Stimulated activated CD8-positive, alpha-beta memory T cell treated with anti-CD3 and anti-CD28 coated beads, Interleukin-4, amount 100 ng/mL, for 1 hour (primary cell): ENCODE results near the gene TOP3A.

Experiments
- DNase-seq, 2 donors: peaks; one replicate each; pipeline ENCODE4 v3.0.0-alpha.2; 2020; ENCODE audit warnings: low read depth in 2 of 2, low spot score in 1 of 2

TOP3A gene

DNA sequence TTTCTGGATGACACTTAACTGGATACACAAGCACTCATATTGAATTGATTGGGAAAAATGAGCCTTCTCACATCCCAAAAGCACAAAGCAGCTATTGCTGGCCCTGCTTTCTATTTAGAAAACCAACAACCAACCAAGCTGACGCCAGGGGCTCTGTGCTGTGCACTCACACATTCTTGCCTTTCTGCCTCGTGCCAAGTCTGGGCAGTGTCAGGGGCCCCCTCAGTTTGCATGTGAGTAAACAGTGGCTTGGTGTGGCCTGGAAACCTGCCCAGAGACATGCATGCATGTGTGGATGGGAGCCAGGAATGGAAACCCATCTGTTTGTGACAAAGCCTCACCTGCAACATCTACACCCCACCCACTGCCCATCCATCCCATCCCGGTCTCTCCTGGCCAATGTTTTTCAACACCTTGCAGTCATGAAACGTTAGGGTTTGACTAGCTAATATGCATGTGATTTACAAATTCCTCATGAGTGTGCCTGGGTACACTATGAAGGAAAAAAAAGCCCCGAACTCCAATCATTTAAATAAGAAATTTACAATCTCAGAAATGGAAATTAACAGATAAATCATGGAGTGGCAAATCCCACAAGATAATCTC lies 33.9 kb downstream of the TOP3A start:
- no peak for DNase-seq

- no peak for DNase-seq
Observed at GRCh38 chr17:18280249-18280648, 34.5 kb downstream of the TOP3A start.

DNA sequence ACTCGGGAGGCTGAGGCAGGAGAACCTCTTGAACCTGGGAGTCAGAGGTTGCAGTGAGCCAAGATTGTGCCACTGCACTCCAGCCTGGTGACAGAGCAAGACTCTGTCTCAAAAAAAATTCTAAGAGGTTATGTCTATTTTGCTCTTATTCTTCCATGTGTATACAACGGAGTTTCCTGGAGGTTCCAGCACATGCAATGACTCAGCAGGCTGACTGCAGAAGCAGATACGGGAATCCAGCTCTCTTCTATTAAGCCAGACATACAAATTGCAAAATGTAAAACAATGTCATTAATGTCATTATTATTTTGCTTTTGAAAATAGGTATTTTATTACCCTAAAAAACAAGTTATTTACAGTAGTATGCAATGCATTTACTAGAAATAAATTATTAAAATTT lies 35.9 kb downstream of the TOP3A start:
- DNase-seq, result no peak

GRCh38 chr17:18277076-18277475 lies 37.7 kb downstream of the TOP3A start:
- DNase-seq, result no peak

DNA sequence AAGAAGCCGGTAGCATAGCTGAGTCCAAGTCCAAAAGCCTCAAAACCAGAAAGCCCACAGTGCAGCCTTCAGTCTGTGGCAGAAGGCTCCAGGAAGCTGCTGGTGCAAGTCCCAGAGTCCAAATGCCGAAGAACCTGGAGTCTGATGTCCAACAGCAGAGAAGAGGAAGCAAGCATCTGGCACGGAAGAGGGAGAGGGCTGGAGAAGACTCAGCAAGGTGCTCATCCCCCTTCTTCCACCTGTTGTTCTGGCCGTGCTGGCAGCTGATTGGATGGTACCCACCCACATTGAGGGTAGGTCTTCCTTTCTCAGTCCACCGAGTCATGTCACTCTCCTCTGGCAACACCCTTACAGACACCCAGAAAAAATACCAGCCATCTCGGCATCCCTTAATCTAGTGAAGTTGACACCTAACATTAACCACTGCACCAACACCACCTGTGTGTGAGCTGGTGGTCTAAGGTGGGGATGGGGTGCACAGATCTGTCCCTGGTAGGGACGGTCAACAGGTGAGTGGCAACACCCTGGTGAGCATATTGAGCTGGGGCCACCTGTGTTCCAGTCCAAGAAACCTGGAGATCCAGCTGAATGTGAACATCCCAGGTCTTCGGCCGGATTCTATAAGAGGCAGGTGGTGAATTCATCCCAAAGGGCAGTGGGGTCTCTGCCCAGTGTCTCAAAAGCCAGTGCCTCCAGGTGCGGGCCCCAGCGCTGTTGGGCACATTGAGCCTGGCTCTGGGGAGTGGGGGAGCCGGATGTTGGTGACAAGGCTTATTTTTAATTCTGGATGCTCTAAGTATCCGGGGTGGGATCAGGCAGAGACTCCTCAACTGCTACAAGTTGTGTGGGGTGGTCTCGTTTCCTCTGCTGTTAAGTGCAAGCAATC lies 44.5 kb downstream of the TOP3A start:
- DNase-seq, result no peak

GRCh38 chr17:18267927-18268711 lies 46.7 kb downstream of the TOP3A start:
- no peak for DNase-seq

DNA sequence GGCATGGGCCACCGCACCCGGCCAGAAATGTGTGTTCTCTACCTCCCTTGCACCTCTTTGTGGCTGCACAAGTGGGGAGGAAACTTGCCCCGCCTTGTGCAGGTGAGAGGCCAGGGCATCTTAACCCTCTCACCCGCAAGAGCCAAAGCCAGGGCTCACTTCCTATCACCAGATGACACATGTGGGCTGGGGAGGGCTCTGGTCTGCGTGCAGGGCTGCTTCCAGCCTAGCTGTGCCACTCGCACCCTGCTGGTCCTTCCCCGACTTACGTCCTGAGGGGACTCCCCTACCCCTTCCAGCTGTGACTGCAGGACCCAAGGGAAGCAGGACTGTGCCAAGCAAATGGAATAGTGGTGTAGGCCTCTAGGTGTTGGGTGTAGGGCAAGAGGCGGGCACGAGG lies 47.4 kb downstream of the TOP3A start:
- no peak for DNase-seq

DNA sequence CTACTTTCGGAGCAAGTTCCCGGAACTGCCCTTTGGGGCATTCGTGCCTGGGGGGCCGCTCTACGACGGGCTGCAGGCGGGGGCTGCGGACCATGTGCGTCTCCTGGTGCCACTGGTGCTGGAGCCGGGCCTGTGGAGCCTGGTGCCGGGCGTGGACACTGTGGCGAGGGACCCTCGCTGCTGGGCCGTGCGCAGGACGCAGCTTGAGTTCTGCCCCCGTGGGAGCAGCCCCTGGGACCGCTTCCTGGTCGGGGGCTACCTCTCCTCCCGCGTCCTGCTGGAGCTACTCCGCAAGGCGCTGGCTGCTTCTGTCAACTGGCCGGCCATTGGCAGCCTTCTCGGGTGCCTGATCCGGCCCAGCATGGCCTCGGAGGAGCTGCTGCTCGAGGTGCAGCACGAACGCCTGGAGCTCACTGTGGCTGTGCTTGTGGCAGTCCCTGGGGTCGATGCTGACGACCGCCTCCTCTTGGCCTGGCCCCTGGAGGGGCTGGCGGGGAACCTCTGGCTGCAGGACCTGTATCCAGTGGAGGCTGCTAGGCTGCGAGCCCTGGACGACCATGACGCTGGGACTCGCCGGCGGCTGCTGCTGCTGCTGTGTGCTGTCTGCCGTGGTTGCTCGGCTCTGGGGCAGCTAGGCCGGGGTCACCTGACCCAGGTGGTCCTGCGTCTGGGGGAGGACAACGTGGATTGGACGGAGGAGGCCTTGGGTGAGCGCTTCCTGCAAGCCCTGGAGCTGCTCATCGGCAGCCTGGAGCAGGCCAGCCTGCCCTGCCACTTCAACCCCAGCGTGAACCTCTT lies 50.7 kb downstream of the TOP3A start:
- no peak for DNase-seq

DNA sequence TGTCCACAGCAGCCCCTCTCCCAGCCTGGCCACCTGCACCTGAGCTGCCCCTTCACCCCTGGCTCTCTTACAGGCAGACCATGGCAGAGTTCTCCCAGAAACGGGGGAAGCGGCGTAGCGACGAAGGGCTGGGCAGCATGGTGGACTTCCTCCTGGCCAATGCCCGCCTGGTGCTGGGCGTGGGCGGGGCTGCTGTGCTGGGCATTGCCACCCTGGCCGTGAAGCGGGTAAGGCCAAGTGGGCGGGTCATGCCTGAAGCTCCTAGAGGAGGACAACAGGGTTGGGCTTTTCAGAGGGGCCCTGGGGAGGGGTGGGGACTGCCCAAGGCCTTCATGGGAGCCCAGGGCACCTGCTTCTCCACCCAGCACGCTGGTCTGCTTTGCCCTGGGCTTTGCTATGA lies 52.2 kb downstream of the TOP3A start:
- no peak for DNase-seq

DNA sequence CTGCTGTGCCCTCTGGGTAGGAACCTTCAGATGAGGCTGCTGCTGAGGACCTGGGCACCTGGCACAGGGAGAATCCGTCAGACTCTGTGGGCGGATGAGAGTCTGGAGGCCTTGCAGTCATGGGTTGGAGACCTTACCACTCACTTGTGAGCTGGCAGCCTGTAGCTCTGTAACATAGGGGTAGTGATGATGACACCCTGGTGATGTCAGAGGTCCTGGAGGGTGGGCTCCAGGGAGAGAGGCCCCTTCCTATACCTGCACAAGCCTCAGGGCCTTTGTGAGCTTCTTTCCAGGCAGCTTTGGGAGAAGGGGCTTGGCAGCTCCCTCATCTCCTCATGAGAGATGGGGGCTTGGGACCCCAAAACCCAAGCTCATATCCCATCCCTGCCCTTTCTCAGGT lies 52.7 kb downstream of the TOP3A start:
- DNase-seq, result no peak

DNA sequence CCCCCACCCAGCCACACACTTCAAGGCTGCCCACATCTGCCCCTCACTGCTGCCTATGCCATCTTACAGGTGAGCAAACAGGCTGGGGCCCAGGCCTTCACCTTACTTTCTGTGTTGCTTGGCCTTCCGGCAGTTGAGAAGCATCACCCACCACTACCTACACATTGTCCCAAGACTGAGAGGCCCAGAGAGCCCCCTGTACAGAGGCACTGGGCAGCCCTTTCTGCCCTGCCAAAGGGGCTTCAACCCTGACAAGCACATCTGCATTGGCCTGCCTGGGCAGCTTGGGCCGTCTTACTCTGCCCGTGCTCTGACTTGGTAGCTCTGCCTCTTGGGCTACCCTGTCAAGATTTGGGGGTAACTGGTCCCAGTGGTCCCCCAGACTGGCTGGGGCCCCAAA lies 53.1 kb downstream of the TOP3A start:
- DNase-seq, result no peak

DNA sequence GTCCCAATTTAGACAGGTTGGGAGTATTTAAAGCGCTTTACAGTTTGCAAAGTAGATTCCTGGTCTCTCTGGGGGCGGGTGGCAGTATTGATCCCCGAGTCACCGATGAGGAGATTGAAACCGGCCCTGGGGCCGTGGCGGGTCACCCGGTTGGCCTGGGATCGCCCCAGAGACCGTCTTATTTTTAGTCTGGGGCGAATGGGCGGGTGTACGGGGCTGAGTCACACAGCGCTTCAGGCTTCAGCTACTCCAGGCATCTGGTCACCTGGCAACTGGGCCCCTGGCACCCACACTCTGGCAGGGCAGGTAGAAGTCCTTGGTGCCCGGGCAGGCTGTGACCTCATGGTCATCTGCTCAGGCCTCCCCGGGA lies 53.7 kb downstream of the TOP3A start:
- DNase-seq, result no peak

DNA sequence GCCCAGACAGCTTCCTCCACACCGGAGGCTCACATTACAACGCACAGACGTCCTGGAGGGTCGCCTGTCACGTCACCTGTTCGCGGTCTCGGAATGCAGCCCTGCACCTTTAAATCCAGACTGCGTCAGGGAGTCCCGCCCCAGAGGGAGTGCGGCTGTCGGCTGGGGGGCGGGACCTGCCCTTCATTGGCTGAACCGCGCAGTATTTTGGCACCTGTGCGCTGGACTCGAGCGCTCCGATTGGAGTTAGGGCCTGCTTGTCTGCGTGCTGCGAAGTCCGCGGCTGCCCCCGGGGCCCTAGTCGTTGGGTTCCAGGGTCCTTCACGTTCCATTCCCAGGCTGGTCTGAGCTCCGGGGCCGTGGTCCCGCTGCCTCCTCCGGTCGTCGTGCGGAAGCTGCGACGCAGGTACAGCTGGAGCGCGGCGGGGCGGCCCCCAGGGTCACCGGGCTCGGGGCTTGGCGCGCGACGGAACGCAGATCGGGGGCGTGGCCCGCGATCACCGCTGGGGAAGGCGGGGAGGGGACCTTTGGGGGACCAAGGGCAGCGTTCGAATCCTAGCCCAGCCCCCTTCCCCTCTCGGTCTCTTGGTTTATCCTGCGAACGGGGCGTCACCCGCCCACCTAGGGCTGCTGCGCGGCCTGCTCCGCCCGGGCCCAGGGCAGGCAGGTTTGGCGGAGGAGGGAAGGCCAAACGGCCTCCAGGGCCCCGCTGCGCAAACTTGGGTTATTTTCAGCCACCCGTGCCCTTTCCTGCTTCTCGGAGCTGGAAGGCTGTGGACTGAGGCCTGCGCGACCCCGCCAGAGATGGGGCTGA lies 54.3 kb downstream of the TOP3A start, which contains the start of gene MIEF2:
Gene MIEF2 (plus strand): TSS at position 331 of the 814 bp plus-strand sequence. CDS start 2,059 bp downstream, outside the sequence.
- DNase-seq, result peak; percentile 81 to 84

DNA sequence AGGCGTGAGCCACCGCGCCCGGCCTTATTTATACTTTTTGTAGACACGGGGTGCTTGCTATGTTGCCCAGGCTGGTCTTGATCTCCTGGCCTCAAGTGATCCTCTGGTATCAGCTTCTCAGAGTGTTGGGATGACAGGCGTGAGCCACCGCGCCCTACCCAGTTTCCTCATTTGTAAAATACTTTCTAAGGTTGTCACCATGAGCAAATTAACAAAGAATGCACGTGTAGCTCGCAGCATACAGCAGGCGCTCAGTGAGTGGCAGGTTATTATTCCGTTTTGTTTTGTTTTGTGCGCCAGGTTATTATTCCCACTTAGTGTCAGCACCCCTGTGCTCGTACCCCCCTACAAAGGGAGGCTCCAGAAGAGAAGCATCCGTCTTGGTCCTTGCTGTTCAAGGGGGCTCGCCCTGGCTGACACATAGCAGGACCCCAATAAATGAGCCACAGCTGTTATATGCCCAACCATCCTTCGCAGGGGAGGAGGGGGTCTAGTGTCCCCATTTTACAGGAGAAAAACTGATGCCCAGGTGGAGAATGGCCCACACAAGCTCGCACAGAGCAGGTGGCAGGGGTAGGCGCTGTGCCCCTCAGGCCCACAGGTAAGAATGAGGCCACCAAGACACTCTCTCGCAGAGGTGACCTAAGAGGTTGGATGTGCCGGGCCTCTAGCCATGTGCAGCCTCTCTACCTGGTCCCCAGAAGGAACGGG lies 55.0 kb downstream of the TOP3A start:
- no peak for DNase-seq

DNA sequence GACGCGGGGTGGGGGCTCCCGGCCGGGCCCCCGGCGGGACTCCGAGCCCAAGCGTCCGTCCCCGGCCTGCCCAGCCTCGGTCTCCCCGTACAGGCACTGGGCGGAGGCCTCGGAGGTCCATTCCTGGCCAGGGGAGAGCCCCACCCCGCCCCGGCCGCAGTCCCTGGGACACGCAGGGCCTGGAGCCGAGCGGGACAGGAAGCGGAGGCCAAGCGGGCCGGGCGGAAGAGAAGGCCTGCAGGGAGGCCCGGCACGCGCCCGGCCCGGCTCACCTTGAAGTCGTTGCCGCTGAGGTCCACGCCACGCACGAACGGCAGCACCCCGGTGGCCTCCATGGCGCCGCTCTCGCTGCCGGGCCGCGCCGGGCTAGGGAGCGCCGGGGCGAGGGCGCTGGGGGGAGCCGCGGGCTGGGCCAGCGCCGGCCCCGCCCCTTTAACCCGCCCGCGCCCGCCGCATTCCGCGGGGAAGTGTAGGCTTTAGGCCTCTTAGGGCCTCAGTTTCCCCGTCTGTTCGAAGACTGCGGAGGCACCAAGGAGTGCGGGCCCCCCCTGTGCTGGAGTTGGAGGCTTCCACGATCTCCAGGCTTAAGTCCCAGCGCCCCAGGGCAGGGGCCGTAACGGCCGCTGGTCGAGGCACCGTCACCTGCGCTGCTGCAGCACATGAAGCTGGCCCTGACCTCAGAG lies 56.3 kb downstream of the TOP3A start, which contains the start of gene FLII:
Gene FLII (minus strand): TSS at position 383 of the 683 bp plus-strand sequence. CDS start 48 bp downstream, at position 335.
- peak in 1 of 2 donors; percentile 38 for DNase-seq

DNA sequence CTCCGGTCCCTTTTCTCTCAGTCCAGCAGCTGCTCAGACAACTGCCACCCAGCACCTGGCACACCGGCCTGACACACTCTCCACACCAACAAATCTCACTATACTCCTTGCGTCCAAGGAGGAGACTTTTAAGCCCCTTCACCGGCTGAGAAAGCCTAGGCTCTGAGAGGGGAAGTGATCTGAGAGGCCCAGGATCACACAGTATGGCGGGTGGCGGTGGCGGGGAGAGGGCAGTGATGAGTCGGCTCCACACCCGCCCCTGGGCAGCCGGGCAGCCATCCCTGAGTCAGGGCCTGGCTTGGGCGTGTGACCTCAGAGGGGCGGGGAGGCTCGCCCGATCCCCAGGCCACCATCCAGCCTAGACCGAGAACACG lies 56.8 kb downstream of the TOP3A start:
- DNase-seq, result peak in 1 of 2 donors; percentile 26

GRCh38 chr17:18257268-18257981 lies 57.4 kb downstream of the TOP3A start:
- DNase-seq, result no peak

DNA sequence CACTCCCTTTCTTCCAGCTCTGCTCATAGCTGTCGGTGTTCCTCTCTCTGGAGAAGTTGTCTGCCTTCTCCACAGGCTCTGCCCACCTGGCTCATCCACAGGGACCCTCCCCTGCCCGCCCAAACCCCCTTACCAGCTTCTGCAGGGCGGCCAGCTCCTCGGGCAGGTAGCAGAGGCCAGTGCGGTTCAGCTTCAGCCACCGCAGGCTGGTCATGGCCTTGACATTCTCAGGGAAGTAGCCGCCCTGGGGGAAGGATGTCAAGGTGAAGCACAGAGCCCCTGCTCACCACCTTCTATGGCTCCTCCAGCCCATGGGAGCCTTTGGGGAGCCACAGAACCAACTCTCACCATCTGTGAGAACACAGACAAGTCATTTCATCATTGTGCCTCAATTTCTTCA lies 58.0 kb downstream of the TOP3A start:
- DNase-seq, result no peak
